ENCODE measurements around the gene VPS54. TPM values are rescaled to one million over a fixed set of nuclear protein-coding genes. Genes with fewer than 3 reads are reported as not detected.

The VPS54 gene
- total RNA-seq, 1 donor from 2014 or later = 15.6 TPM

Other genes starting within 250 kb of the VPS54 start
- gene UGP2, start 177.5 kb downstream of the VPS54 start, total RNA-seq = 66.3 and 66.5 TPM in 2 replicates
- gene PELI1, start 125.0 kb upstream of the VPS54 start, total RNA-seq = 31.9 and 33.8 TPM in 2 replicates